Ovary (tissue), 3 donors: ENCODE data around the gene RAB3GAP1.

Experiments
- POLR2A ChIP-seq: fragments of 450-650 bp; IDR thresholded peaks from one replicate; pipeline ENCODE4 v1.6.1; 2017; ENCODE audit warnings: antibody characterized with exemption, mild to moderate bottlenecking, moderate library complexity
- TF ChIP-seq, protein P1 (sequence below), 3 donors: fragments of 450-650 bp in 2 of 3; fragments of 200-600 bp in 1 of 3; IDR thresholded peaks; one replicate each; pipeline versions ENCODE4 v1.5.1 to v1.8.0; 2016 to 2022; ENCODE audit warnings: antibody characterized with exemption in 3 of 3, mild to moderate bottlenecking in 1 of 3
- donor health status: DM: no; HTN: no; CAD: no.

GRCh38 chr2:135140606-135141005, 88.5 kb downstream of the RAB3GAP1 start:
- TF ChIP-seq, protein P1, sequence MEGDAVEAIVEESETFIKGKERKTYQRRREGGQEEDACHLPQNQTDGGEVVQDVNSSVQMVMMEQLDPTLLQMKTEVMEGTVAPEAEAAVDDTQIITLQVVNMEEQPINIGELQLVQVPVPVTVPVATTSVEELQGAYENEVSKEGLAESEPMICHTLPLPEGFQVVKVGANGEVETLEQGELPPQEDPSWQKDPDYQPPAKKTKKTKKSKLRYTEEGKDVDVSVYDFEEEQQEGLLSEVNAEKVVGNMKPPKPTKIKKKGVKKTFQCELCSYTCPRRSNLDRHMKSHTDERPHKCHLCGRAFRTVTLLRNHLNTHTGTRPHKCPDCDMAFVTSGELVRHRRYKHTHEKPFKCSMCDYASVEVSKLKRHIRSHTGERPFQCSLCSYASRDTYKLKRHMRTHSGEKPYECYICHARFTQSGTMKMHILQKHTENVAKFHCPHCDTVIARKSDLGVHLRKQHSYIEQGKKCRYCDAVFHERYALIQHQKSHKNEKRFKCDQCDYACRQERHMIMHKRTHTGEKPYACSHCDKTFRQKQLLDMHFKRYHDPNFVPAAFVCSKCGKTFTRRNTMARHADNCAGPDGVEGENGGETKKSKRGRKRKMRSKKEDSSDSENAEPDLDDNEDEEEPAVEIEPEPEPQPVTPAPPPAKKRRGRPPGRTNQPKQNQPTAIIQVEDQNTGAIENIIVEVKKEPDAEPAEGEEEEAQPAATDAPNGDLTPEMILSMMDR (IDR thresholded peaks at IDR 0.05): no peak
- no peak for TF ChIP-seq POLR2A
